ENCODE data around the gene SESTD1. TPM values are rescaled to one million over a fixed set of nuclear protein-coding genes. Genes with fewer than 3 reads are reported as not detected.
"Not testable (repeated sequence)": the region's sequence is repeated elsewhere in the genome, so short reads cannot be mapped to it uniquely, and the experiment has no call there.

Gene SESTD1
- total RNA-seq, 1 donor from 2014 or later, result 15.4 TPM

DNA sequence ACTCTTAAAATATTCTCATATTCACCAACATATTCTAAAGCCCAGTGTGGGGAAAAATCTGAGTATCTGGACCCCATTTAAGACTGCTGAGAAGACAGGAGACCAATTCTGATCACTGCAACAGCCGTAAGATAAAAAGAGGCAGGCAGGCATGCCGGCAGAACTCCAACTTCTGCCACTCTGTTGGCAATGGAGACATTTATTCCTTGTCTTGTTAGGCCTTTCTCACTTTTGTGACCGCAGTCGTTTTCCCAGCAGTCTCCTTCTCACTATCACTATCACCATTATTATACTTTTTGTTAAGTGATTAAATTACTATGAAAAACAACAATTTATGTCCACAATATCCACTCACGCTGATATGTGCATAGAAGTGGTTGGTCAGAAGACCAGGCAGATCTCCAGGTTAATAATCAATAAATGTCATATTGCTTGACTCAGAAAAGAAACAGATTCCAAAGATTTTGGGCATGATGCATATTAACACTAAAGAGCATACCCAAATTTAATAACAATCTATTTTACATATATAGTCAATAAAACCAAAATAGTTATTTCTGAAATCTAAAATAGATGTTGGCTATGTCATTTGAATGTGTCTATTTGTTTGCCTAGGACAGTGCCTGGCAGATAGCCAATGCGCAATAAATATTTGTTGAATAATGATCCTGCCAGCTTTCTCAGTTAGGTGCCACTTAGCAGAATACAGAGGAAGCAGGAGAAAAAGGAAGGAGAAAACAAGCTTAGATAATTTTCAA is 38.2 kb downstream of the SESTD1 start:
- Histone ChIP-seq H3K27me3 (no peaks in the 10 kb centered on the region), H3K27ac (no peak overlapping the region), H3K9me3 (no peaks in the 10 kb centered on the region), H3K4me3 (no peak overlapping the region), H3K36me3 (no peaks in the 10 kb centered on the region), H3K4me1 (peaks cover 0 to 44% of the 10 kb centered on the region in 2 donors)
- intact Hi-C loops (cut with DNase I), result loop anchor here (5.0 kb wide), 1 partner anchor 46 kb away; no protein-coding TSS in a partner anchor
- no peak for TF ChIP-seq CTCF (IDR thresholded peaks at IDR 0.05)
- no peak for DNase-seq (ENCODE audit: low spot score in 2 of 2)

DNA sequence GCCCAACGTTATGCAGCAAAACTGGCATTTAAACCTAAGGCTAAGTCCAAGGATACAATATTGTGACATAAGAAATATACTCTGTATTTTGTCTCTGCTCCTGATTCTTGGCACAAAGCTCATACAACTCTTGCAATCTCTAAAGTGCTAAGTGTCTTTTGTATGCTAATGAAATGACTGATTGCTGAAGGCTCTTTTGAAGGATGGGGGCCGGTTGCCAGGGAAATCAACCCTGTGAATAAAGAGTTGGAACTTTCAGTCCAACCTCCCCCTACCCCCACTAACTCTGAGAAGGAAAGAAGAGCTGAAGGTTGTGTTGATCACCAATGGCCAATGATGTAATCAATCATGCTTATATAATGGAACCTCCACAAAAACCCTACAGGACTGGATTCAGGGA is 40.3 kb downstream of the SESTD1 start:
- Histone ChIP-seq H3K27me3 (no peaks in the 10 kb centered on the region), H3K9me3 (no peaks in the 10 kb centered on the region), H3K36me3 (no peaks in the 10 kb centered on the region), H3K27ac (no peak overlapping the region), H3K4me1 (peaks cover 0 to 46% of the 10 kb centered on the region in 2 donors), H3K4me3 (no peak overlapping the region)
- no peak for DNase-seq (ENCODE audit: low spot score in 2 of 2)
- no peak for TF ChIP-seq CTCF (IDR thresholded peaks at IDR 0.05)
- intact Hi-C loops (cut with DNase I), result loop anchor here (5.0 kb wide), 2 partner anchors 38 to 218 kb away; partner anchors contain the start of gene SESTD1

DNA sequence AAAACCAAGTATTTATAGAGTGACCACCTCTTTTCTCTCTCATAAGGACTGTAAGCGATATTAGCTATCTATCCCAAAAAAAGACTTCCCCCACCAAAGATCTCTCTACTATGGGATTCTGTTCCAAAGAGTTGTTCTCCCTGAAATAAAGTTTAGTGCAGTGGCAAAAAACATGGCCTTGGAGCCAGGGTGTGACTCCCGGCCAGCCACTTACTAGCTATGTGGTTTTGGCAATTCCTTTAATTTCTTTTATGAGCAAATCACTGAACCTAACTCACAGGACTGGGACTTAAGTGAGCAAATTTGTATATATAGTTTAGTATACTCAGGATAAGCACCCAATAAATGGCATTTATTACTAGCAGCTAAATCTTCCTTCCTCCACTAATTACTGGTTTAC is 42.6 kb downstream of the SESTD1 start:
- H3K36me3 ChIP-seq, result no peaks in the 10 kb centered on the region
- DNase-seq (ENCODE audit: low spot score in 2 of 2), result no peak
- no peaks in the 10 kb centered on the region for H3K9me3 ChIP-seq
- H3K27me3 ChIP-seq, result no peaks in the 10 kb centered on the region
- intact Hi-C loops (cut with DNase I), result loop anchor here (5.0 kb wide), 2 partner anchors 40 to 220 kb away; partner anchors contain the start of gene SESTD1
- TF ChIP-seq CTCF (IDR thresholded peaks at IDR 0.05), result no peak
- peak overlapping the region in 1 of 2 donors; percentile 16 for H3K27ac ChIP-seq
- H3K4me3 ChIP-seq, result no peak overlapping the region
- H3K4me1 ChIP-seq, result peaks cover 4 to 40% of the 10 kb centered on the region in 2 donors

GRCh38 chr2:179218848-179219594 is 45.6 kb downstream of the SESTD1 start:
- peak in 1 of 2 donors; percentile 88 for DNase-seq (ENCODE audit: low spot score in 2 of 2)
- H3K27ac ChIP-seq, result no peak overlapping the region

GRCh38 chr2:179214671-179215070 is 50.0 kb downstream of the SESTD1 start:
- H3K27ac ChIP-seq; H3K9me3 ChIP-seq; DNase-seq (ENCODE audit: low spot score in 2 of 2); H3K27me3 ChIP-seq; H3K36me3 ChIP-seq; H3K4me1 ChIP-seq; H3K4me3 ChIP-seq: not testable (repeated sequence)
- intact Hi-C loops (cut with DNase I), result loop anchor here (5.0 kb wide), 2 partner anchors 128 to 208 kb away; no protein-coding TSS in a partner anchor

More at GRCh38 chr2:179218848-179219594, 45.6 kb downstream of the SESTD1 start:
- H3K36me3 ChIP-seq, result no peaks in the 10 kb centered on the region
- H3K9me3 ChIP-seq, result no peaks in the 10 kb centered on the region
- peak; percentile 70 to 92 (median 71) for TF ChIP-seq CTCF (IDR thresholded peaks at IDR 0.05)
- H3K4me3 ChIP-seq, result no peak overlapping the region
- peaks cover 4 to 19% of the 10 kb centered on the region in 2 donors for H3K4me1 ChIP-seq
- intact Hi-C loops (cut with DNase I), result loop anchor here (5.0 kb wide), 2 partner anchors 123 to 203 kb away; no protein-coding TSS in a partner anchor
- H3K27me3 ChIP-seq, result no peaks in the 10 kb centered on the region

GRCh38 chr2:179211355-179211754 is 53.3 kb downstream of the SESTD1 start:
- H3K36me3 ChIP-seq, result no peaks in the 10 kb centered on the region
- H3K27me3 ChIP-seq, result no peaks in the 10 kb centered on the region
- no peaks in the 10 kb centered on the region for H3K4me1 ChIP-seq
- no peak overlapping the region for H3K27ac ChIP-seq
- peaks cover 0 to 3% of the 10 kb centered on the region in 2 donors for H3K9me3 ChIP-seq
- H3K4me3 ChIP-seq, result no peak overlapping the region
- DNase-seq (ENCODE audit: low spot score in 2 of 2), result no peak
- intact Hi-C loops (cut with DNase I), result no loop called here
- no peak for TF ChIP-seq CTCF (IDR thresholded peaks at IDR 0.05)

DNA sequence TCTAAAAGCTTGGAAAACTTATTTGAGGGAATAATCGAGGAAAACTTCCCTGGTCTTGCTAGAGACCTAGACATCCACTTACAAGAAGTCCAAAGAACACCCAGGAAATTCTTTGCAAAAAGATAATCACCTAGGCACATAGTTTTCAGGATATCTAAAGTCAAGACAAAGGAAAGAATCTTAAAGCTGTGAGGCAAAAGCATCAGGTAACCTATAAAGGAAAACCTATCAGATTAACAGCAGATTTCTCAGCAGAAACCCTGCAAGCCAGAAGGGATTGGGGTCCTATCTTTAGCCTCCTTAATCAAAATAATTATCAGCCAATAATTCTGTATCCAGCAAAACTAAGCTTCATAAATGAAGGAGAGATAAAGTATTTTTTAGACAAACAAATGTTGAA is 56.4 kb downstream of the SESTD1 start:
- H3K27me3 ChIP-seq; intact Hi-C loops (cut with DNase I); H3K9me3 ChIP-seq: not testable (repeated sequence)

More for the DNA sequence above, 56.4 kb downstream of the SESTD1 start:
- not testable (repeated sequence) for DNase-seq (ENCODE audit: low spot score in 2 of 2); H3K36me3 ChIP-seq; H3K4me1 ChIP-seq; H3K4me3 ChIP-seq; H3K27ac ChIP-seq
